ENCODE measurements around the gene ITPR2.
A peak's percentile ranks its signal among the peaks of the same experiment; 100 is the strongest.

ITPR2 gene

DNA sequence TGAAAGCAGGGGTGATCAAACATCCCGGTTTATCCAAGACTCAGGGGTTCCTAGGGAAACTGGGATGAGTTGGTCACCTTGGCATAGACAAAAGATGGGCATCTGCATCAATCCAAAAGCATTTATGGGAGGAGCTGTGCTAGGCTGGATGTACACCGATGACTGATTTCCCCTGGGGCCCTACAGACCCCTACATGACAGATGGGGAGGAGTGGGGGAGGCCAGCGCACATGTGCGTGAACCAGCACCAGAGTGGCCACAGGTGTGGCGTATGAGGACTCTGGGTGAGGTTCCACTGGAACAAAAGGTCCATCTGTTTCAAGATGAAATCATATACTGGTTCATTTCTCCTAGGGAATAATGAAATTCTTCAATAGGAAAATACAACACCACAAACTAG lies 210.4 kb downstream of the ITPR2 start:
- DNase-seq (ENCODE audit: low read depth): no peak
- no peak overlapping the region for H3K4me3 ChIP-seq (ENCODE audit: low read length)
- TF ChIP-seq, protein P1, sequence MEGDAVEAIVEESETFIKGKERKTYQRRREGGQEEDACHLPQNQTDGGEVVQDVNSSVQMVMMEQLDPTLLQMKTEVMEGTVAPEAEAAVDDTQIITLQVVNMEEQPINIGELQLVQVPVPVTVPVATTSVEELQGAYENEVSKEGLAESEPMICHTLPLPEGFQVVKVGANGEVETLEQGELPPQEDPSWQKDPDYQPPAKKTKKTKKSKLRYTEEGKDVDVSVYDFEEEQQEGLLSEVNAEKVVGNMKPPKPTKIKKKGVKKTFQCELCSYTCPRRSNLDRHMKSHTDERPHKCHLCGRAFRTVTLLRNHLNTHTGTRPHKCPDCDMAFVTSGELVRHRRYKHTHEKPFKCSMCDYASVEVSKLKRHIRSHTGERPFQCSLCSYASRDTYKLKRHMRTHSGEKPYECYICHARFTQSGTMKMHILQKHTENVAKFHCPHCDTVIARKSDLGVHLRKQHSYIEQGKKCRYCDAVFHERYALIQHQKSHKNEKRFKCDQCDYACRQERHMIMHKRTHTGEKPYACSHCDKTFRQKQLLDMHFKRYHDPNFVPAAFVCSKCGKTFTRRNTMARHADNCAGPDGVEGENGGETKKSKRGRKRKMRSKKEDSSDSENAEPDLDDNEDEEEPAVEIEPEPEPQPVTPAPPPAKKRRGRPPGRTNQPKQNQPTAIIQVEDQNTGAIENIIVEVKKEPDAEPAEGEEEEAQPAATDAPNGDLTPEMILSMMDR (conservative IDR thresholded peaks at IDR 0.05; ENCODE audit: low read depth, low read length): no peak

DNA sequence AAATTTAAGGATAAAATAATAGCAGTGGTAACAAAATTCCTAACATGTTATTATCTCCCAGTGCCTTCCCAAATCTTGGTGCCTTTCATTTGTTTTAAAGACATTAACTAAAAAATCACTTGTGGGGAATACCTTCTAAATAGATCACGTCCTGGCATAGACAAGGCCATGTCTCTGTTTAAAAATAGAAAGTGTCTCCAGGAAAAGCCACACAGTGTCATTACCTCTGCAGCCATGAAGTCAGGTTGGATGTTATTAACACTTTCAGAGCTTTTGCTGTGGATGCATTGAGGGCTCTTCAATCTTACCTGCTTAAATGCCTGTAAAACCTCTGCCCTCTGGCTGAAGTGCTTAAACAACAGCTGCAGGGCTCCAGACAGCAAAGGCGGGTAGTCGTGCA lies 211.1 kb downstream of the ITPR2 start:
- DNase-seq (ENCODE audit: low read depth): no peak
- TF ChIP-seq, protein P1 (conservative IDR thresholded peaks at IDR 0.05; ENCODE audit: low read depth, low read length): no peak
- no peak overlapping the region for H3K4me3 ChIP-seq (ENCODE audit: low read length)

DNA sequence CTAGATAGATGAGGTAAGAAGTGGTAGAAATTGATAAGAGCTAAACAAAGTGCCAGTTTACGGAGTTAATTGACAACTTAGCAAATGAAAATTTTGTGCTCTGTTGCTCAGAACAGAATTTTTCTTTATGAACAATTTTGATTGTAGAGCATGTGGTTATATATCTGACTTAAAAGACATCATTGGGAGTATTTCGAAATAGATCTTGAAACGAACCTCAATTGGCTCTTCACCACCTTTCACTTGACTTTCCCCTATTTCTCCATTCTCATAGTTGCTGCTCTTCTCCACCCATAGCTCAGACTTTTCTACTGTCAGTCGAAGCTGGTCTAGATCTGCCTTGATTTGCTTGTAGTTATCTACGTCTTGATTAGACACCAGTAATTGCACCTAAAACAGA lies 212.1 kb downstream of the ITPR2 start:
- TF ChIP-seq, protein P1 (conservative IDR thresholded peaks at IDR 0.05; ENCODE audit: low read depth, low read length): no peak
- no peak overlapping the region for H3K4me3 ChIP-seq (ENCODE audit: low read length)
- no peak for DNase-seq (ENCODE audit: low read depth)

DNA sequence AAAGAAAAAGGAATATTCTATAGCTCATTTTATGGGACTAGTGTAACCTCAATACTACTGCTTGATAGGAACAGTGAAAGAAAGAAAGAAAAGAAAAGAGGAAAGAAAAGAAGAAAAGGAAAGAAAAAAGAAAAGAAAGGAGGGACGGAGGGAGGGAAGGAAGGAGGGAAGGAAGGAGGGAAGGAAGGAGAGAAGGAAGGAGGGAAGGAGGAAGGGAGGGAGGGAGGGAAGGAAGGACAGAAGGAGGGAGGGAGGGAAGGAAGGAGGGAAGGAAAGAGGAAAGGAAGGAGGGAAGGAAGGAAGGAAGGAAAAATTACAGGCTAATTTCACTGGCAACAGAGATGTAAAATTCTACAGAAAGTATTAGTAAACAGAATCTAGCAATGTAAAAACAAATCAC lies 215.5 kb downstream of the ITPR2 start:
- H3K4me3 ChIP-seq (ENCODE audit: low read length): no peak overlapping the region
- no peak for DNase-seq (ENCODE audit: low read depth)
- TF ChIP-seq, protein P1 (conservative IDR thresholded peaks at IDR 0.05; ENCODE audit: low read depth, low read length): no peak

DNA sequence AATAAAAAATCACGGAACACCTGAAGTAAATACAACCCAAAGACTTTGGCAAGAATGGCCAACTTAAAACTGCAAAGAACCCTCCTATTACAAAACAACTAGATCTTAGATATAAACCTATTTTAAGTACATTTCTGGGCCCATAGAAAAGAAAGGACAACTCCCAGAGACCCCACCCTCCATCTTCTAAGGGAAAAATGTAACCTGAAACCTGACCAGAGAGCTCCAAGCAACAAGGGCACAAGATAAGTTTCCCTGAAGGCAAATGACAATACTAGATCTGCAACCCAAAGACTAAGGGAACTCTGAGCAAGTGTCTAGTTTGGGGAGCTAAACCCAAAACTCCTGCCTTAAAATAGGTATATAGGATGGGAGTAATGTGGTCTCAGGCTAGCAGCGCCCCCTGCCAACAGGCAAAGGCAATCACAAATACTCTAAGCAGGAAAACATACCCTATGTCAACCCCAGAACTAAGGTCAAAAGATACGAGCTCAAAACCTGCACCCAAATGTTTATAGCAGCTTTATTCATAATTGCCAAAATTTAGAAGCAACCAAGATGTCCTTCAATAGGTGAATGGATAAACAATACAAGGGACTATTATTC lies 218.9 kb downstream of the ITPR2 start:
- no peak overlapping the region for H3K4me3 ChIP-seq (ENCODE audit: low read length)
- TF ChIP-seq, protein P1 (conservative IDR thresholded peaks at IDR 0.05; ENCODE audit: low read depth, low read length): peak; percentile 71
- DNase-seq (ENCODE audit: low read depth): no peak

DNA sequence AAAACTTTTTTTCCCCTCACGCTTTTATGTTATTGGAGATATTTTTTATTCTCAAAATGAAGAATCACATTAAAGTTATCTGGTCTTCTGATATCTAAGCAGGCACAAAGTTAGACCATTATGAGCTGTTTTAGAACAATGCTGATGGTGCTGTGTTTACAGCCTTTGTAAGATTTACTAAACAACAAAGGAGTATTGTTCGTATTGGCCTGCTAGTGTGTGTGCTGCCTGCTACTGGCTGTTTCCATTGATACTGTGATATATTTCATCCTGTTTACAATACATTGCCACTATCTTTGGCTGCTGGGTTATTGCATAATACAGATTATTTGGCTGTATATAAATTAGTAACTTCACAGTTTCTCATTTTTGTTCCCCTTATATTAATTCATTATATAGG lies 220.8 kb downstream of the ITPR2 start:
- H3K4me3 ChIP-seq (ENCODE audit: low read length): no peak overlapping the region
- TF ChIP-seq, protein P1 (conservative IDR thresholded peaks at IDR 0.05; ENCODE audit: low read depth, low read length): no peak

DNA sequence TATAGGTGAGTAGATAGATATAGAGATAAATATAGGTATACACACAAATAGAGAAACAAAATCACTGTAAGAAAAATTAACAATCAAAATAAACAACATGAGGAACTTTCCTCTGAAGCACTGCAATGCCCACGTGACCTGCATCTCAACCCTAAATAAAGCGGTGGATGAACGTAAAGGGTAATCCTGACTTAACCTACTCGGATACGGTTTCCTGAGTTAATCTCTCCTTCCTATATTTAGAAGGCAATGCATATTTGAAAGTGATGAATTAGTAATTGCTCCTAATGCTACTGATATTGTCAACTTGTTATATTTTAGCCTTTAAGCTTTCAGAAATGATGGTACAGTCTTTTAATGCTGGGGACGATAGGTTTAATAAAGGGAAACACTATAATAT lies 221.4 kb downstream of the ITPR2 start:
- TF ChIP-seq, protein P1 (conservative IDR thresholded peaks at IDR 0.05; ENCODE audit: low read depth, low read length): no peak
- DNase-seq (ENCODE audit: low read depth): no peak
- H3K4me3 ChIP-seq (ENCODE audit: low read length): no peak overlapping the region

More for the DNA sequence above, 220.8 kb downstream of the ITPR2 start:
- no peak for DNase-seq (ENCODE audit: low read depth)

All from retinal pigment epithelial cell (primary cell).